H9 (cell line): ENCODE data around the gene SEMA4D. TPM values are rescaled to one million over a fixed set of nuclear protein-coding genes. Genes with fewer than 3 reads are reported as not detected.
A peak's percentile ranks its signal among the peaks of the same experiment; 100 is the strongest.

Source experiments
- DNase-seq: peaks from one replicate; pipeline ENCODE4 v3.0.0-alpha.2; 2017
- H2AFZ ChIP-seq: one replicate; pipeline ENCODE4 v1.6.1; 2013; ENCODE audit warnings: mild to moderate bottlenecking, low read length, control low read depth, moderate library complexity
- H2AK5ac ChIP-seq: 2 replicates; pipeline ENCODE4 v1.6.1; 2013; ENCODE audit warnings: low read length, control low read depth, mixed read lengths; ENCODE audit not compliant: insufficient read length
- H2BK120ac ChIP-seq: one replicate; pipeline ENCODE4 v1.6.1; 2013; ENCODE audit warnings: low read depth, mild to moderate bottlenecking, low read length, control low read depth, inconsistent platforms; ENCODE audit not compliant: poor library complexity, severe bottlenecking
- H2BK12ac ChIP-seq: 2 replicates; pipeline ENCODE4 v1.6.1; 2013; ENCODE audit warnings: low read length, control low read depth, mixed read lengths, low read depth; ENCODE audit not compliant: insufficient read length
- H2BK15ac ChIP-seq: 2 replicates; pipeline ENCODE4 v1.6.1; 2013; ENCODE audit warnings: low read depth, low read length, control low read depth
- H2BK20ac ChIP-seq: one replicate; pipeline ENCODE4 v1.6.1; 2013; ENCODE audit warnings: low read depth, mild to moderate bottlenecking, low read length, control low read depth, inconsistent platforms; ENCODE audit not compliant: poor library complexity, severe bottlenecking
- H2BK5ac ChIP-seq: 2 replicates; pipeline ENCODE4 v1.6.1; 2013; ENCODE audit warnings: low read length, control low read depth, mixed read lengths; ENCODE audit not compliant: insufficient read length
- H3K14ac ChIP-seq: 2 replicates; pipeline ENCODE4 v1.6.1; 2013; ENCODE audit warnings: low read length, control low read depth; ENCODE audit not compliant: insufficient read depth
- H3K18ac ChIP-seq: 2 replicates; pipeline ENCODE4 v1.6.1; 2013; ENCODE audit warnings: low read depth, mild to moderate bottlenecking, mixed read lengths, low read length, control low read depth; ENCODE audit not compliant: insufficient read length
- H3K23ac ChIP-seq: 2 replicates; pipeline ENCODE4 v1.6.1; 2013; ENCODE audit warnings: low read length, control low read depth, mixed read lengths, low read depth; ENCODE audit not compliant: insufficient read length
- H3K23me2 ChIP-seq: 2 replicates; pipeline ENCODE4 v1.6.1; 2013; ENCODE audit warnings: low read depth, mild to moderate bottlenecking, mixed read lengths, low read length, control low read depth; ENCODE audit not compliant: insufficient read length, poor library complexity, severe bottlenecking
- H3K27ac ChIP-seq: 2 replicates; pipeline ENCODE4 v1.5.1; 2013; ENCODE audit warnings: low read length, control low read depth, mixed read lengths, low read depth; ENCODE audit not compliant: insufficient read length
- H3K27me3 ChIP-seq: 2 replicates; pipeline ENCODE4 v1.6.1; 2013; ENCODE audit warnings: low read length, control low read depth, inconsistent platforms; ENCODE audit not compliant: insufficient read depth
- H3K4ac ChIP-seq: 2 replicates; pipeline ENCODE4 v1.6.1; 2013; ENCODE audit warnings: low read depth, mild to moderate bottlenecking, control low read depth, inconsistent platforms, low read length, moderate library complexity
- H3K4me1 ChIP-seq: 2 replicates; pipeline ENCODE4 v1.6.1; 2013; ENCODE audit warnings: low read length, control low read depth, inconsistent platforms; ENCODE audit not compliant: insufficient read depth
- H3K4me2 ChIP-seq: 2 replicates; pipeline ENCODE4 v1.6.1; 2013; ENCODE audit warnings: low read length, control low read depth, mixed read lengths; ENCODE audit not compliant: insufficient read length, insufficient read depth
- H3K56ac ChIP-seq: 2 replicates; pipeline ENCODE4 v1.6.1; 2013; ENCODE audit warnings: low read depth, mild to moderate bottlenecking, mixed read lengths, low read length, control low read depth; ENCODE audit not compliant: insufficient read length
- H3K79me1 ChIP-seq: 2 replicates; pipeline ENCODE4 v1.6.1; 2013; ENCODE audit warnings: low read depth, mild to moderate bottlenecking, moderate library complexity, low read length, control low read depth, inconsistent platforms; ENCODE audit not compliant: insufficient read depth, poor library complexity, severe bottlenecking
- H3K79me2 ChIP-seq: 2 replicates; pipeline ENCODE4 v1.6.1; 2013; ENCODE audit warnings: low read length, control low read depth, inconsistent platforms; ENCODE audit not compliant: insufficient read depth
- H3K9ac ChIP-seq: 2 replicates; pipeline ENCODE4 v1.6.1; 2013; ENCODE audit warnings: low read length, control low read depth, mixed read lengths; ENCODE audit not compliant: insufficient read length; ENCODE audit errors: extremely low read depth
- H3K9me3 ChIP-seq: one replicate; pipeline ENCODE4 v1.6.1; 2013; ENCODE audit warnings: low read depth, low read length, inconsistent platforms; ENCODE audit not compliant: control insufficient read depth
- H3T11ph ChIP-seq: one replicate; pipeline ENCODE4 v1.6.1; 2013; ENCODE audit warnings: mild to moderate bottlenecking, low read length, control low read depth, inconsistent platforms
- H4K20me1 ChIP-seq: one replicate; pipeline ENCODE4 v1.6.1; 2013; ENCODE audit not compliant: control insufficient read depth, insufficient read length, insufficient read depth
- H4K5ac ChIP-seq: 2 replicates; pipeline ENCODE4 v1.6.1; 2013; ENCODE audit warnings: low read depth, mild to moderate bottlenecking, mixed read lengths, low read length, control low read depth; ENCODE audit not compliant: insufficient read length
- H4K8ac ChIP-seq: replicated peaks from 2 replicates; pipeline ENCODE4 v1.6.1; 2013; ENCODE audit warnings: low read length, control low read depth, mixed read lengths, low read depth; ENCODE audit not compliant: insufficient read length
- H4K91ac ChIP-seq: 2 replicates; pipeline ENCODE4 v1.6.1; 2013; ENCODE audit warnings: low read depth, mild to moderate bottlenecking, moderate library complexity, mixed read lengths, low read length, control low read depth; ENCODE audit not compliant: insufficient read length
- H3K27ac Mint-ChIP-seq, 3 experiments: 2 replicates in 2 of 3; 3 replicates in 1 of 3; pipeline ENCODE4 v1.8.0; 2020 to 2021; ENCODE audit warnings: mixed read lengths in 3 of 3, mild to moderate bottlenecking in 1 of 3, moderate library complexity in 1 of 3
- H3K27me3 Mint-ChIP-seq: 2 replicates; pipeline ENCODE4 v1.8.0; 2021; ENCODE audit warnings: low read depth, mild to moderate bottlenecking, moderate library complexity, mixed read lengths
- H3K36me3 Mint-ChIP-seq, 3 experiments: 2 replicates in 2 of 3; 3 replicates in 1 of 3; pipeline ENCODE4 v1.8.0; 2020 to 2021; ENCODE audit warnings: low read depth in 3 of 3, mixed read lengths in 3 of 3; ENCODE audit not compliant: insufficient read depth in 1 of 3
- H3K4me1 Mint-ChIP-seq, 2 experiments: 2 replicates each; pipeline ENCODE4 v1.8.0; 2020; ENCODE audit warnings: mixed read lengths in 2 of 2
- H3K4me3 Mint-ChIP-seq, 2 experiments: 2 replicates in 1 of 2; 3 replicates in 1 of 2; pipeline ENCODE4 v1.8.0; 2020 to 2021; ENCODE audit warnings: mild to moderate bottlenecking in 2 of 2, mixed read lengths in 2 of 2, moderate library complexity in 1 of 2
- H3K9me3 Mint-ChIP-seq, 2 experiments: 2 replicates in 1 of 2; 3 replicates in 1 of 2; pipeline ENCODE4 v1.8.0; 2020; ENCODE audit warnings: mild to moderate bottlenecking in 2 of 2, mixed read lengths in 2 of 2, moderate library complexity in 1 of 2
- CTCF ChIP-seq: fragments of 200-600 bp; sonication (generic); conservative IDR thresholded peaks from 3 replicates; pipeline ENCODE4 v1.8.0; 2021; ENCODE audit warnings: antibody characterized with exemption, mild to moderate bottlenecking
- WGBS: extraction: QIAGEN DNeasy Blood & Tissue Kit; methylation state at CpG from one replicate; pipeline ENCODE4 v1.1.7; 2013; ENCODE audit warnings: missing lambda C conversion rate, low lambda C conversion rate, mixed read lengths; ENCODE audit not compliant: insufficient read length; ENCODE audit errors: extremely low coverage; 5-methylcytosine and 5-hydroxymethylcytosine counted together
- total RNA-seq: library from RNA; stranded (reverse); gene quantifications from 2 replicates; pipeline ENCODE4 v1.2.1, GENCODE V29; 2021

SEMA4D gene
- total RNA-seq, 1 experiment from 2014 or later = 47.2 TPM

GRCh38 chr9:89420397-89421178, 77.3 kb downstream of the SEMA4D start:
- Histone ChIP-seq H3K9me3 (no peaks in the 10 kb centered on the region), H2AFZ (no peak overlapping the region), H2BK12ac (no peak overlapping the region), H4K8ac (no peak overlapping the region), H3K56ac (no peak overlapping the region), H3K27me3 (no peaks in the 10 kb centered on the region), H2AK5ac (no peak overlapping the region), H4K20me1 (no peaks in the 10 kb centered on the region), H3K18ac (no peak overlapping the region), H3K4me2 (no peak overlapping the region), H3K4ac (no peak overlapping the region), H2BK20ac (no peak overlapping the region), H3K27ac (no peak overlapping the region), H3K23ac (no peak overlapping the region), H3T11ph (no peak overlapping the region), H2BK15ac (no peak overlapping the region), H3K9ac (no peak overlapping the region), H2BK120ac (no peak overlapping the region), H3K79me1 (peaks cover 4% of the 10 kb centered on the region), H3K79me2 (peaks cover 7% of the 10 kb centered on the region; the same call in 1 of the 2 replicates), H4K5ac (no peak overlapping the region), H3K4me1 (no peaks in the 10 kb centered on the region), H3K14ac (no peak overlapping the region), H2BK5ac (no peak overlapping the region), H3K23me2 (no peaks in the 10 kb centered on the region), H4K91ac (no peak overlapping the region)
- no peaks in the 10 kb centered on the region for H3K27me3 Mint-ChIP-seq
- WGBS = no CpG with 5 or more reads among the region's 9 CpGs
- peaks cover 9 to 14% of the 10 kb centered on the region in 2 experiments; a peak in 3 of 4 replicates for H3K4me1 Mint-ChIP-seq
- peak overlapping the region; percentile 56 to 77 (median 63); a peak in 3 of 7 replicates for H3K27ac Mint-ChIP-seq
- H3K36me3 Mint-ChIP-seq = peaks cover 3 to 18% (median 11%) of the 10 kb centered on the region in 3 experiments; a peak in 6 of 7 replicates
- peaks cover 0 to 11% of the 10 kb centered on the region in 2 experiments; a peak in 4 of 5 replicates for H3K9me3 Mint-ChIP-seq
- DNase-seq = no peak
- no peak for TF ChIP-seq CTCF
- no peak overlapping the region for H3K4me3 Mint-ChIP-seq
